Middle frontal gyrus (tissue), 1 donor: Measurements from ENCODE around the gene SPRR2F.

Experiments
- DNase-seq: peaks from one replicate; pipeline ENCODE4 v3.0.0-alpha.2; 2015; ENCODE audit warnings: low spot score; ENCODE audit errors: extremely low spot score

Gene SPRR2F

GRCh38 chr1:153072806-153073726 lies 40.2 kb downstream of the SPRR2F start:
- no peak for DNase-seq

GRCh38 chr1:153071511-153071910 lies 41.8 kb downstream of the SPRR2F start, which contains the start of gene SPRR2B:
Gene SPRR2B (minus strand): TSS chr1:153071611. CDS start chr1:153070839, 772 bp downstream.
- DNase-seq = no peak

- no peak for DNase-seq
Observed at GRCh38 chr1:153070243-153070642, 43.1 kb downstream of the SPRR2F start.
